ENCODE measurements around the gene UBFD1.

- TF ChIP-seq CTCF (IDR thresholded peaks at IDR 0.05; ENCODE audit: poor library complexity) (no peak), EZH2 (IDR thresholded peaks at IDR 0.05; ENCODE audit: borderline replicate concordance) (no peak), EZH2phosphoT487 (IDR thresholded peaks at IDR 0.05; ENCODE audit: low read depth, severe bottlenecking, unreplicated experiment) (no peak)
Observed at GRCh38 chr16:23538919-23539278, 18.6 kb upstream of the UBFD1 start.

All from hepatocyte (in vitro differentiated cells).